IMR-90 (cell line): ENCODE measurements around the gene MITD1. TPM values are rescaled to one million over a fixed set of nuclear protein-coding genes. Genes with fewer than 3 reads are reported as not detected.

Source experiments
- ATAC-seq: fragments of 200-7000 bp; cut with Tn5 transposase; 2 replicates; pipeline ENCODE4 v1.9.1; 2020; ENCODE audit warnings: low read depth, mild to moderate bottlenecking, moderate library complexity
- BruUV-seq: library from RNA; stranded (reverse); fragments of 400-500 nt; replicated peaks from 2 replicates; lab custom pipeline; 2021; lab: Mats Ljungman, UMichigan
- CTCF ChIA-PET: fragments of 300-600 bp; formaldehyde crosslinking; extraction: SDS; loops from one replicate; lab custom pipeline; 2021; ENCODE audit warnings: antibody characterized with exemption; lab: Yijun Ruan, JAX
- POLR2A ChIA-PET: fragments of 300-600 bp; sonication (Branson Sonifier 250); formaldehyde crosslinking; loops from one replicate; lab custom pipeline; 2022; ENCODE audit warnings: antibody characterized with exemption; ENCODE audit not compliant: unreplicated experiment; lab: Charles Lee
- DNase-seq: peaks from one replicate; pipeline ENCODE4 v3.0.0; 2013
- H2AFZ ChIP-seq: replicated peaks from 2 replicates; pipeline ENCODE3; 2013; ENCODE audit warnings: low read length, mild to moderate bottlenecking; ENCODE audit not compliant: poor library complexity
- H2AK5ac ChIP-seq: 2 replicates; pipeline ENCODE4 v1.6.1; 2013; ENCODE audit warnings: low read depth, low read length, inconsistent platforms
- H2AK9ac ChIP-seq: replicated peaks from 2 replicates; pipeline ENCODE3; 2013; ENCODE audit warnings: mild to moderate bottlenecking, low read depth, low read length, moderate library complexity; ENCODE audit not compliant: poor library complexity
- H2BK120ac ChIP-seq: 2 replicates; pipeline ENCODE4 v1.6.1; 2013; ENCODE audit warnings: low read depth, low read length, inconsistent platforms
- H2BK15ac ChIP-seq: 3 replicates; pipeline ENCODE4 v1.6.1; 2013; ENCODE audit warnings: low read depth, low read length, inconsistent platforms
- H2BK20ac ChIP-seq: 2 replicates; pipeline ENCODE4 v1.6.1; 2013; ENCODE audit warnings: low read depth, mild to moderate bottlenecking, inconsistent platforms, low read length, moderate library complexity
- H2BK5ac ChIP-seq: 2 replicates; pipeline ENCODE4 v1.6.1; 2013; ENCODE audit warnings: mild to moderate bottlenecking, low read depth, low read length, inconsistent platforms; ENCODE audit not compliant: poor library complexity, severe bottlenecking
- H3K14ac ChIP-seq: replicated peaks from 2 replicates; pipeline ENCODE4 v1.6.1; 2013; ENCODE audit warnings: low read depth, low read length, inconsistent platforms
- H3K18ac ChIP-seq: 2 replicates; pipeline ENCODE4 v1.6.1; 2013; ENCODE audit warnings: low read depth, low read length, control low read depth
- H3K23ac ChIP-seq: 2 replicates; pipeline ENCODE4 v1.6.1; 2013; ENCODE audit warnings: low read depth, low read length, inconsistent platforms
- H3K27ac ChIP-seq: 2 replicates; pipeline ENCODE4 v1.5.1; 2013; ENCODE audit warnings: mild to moderate bottlenecking, control low read depth, low read length; ENCODE audit not compliant: insufficient read depth
- H3K27me3 ChIP-seq: 2 replicates; pipeline ENCODE4 v1.6.1; 2013; ENCODE audit warnings: low read length; ENCODE audit not compliant: control insufficient read depth, insufficient read depth
- H3K36me3 ChIP-seq: 2 replicates; pipeline ENCODE4 v1.6.1; 2013; ENCODE audit warnings: low read length, mixed read lengths; ENCODE audit not compliant: control insufficient read depth, insufficient read depth
- H3K4ac ChIP-seq: 2 replicates; pipeline ENCODE4 v1.6.1; 2013; ENCODE audit warnings: low read depth, low read length, inconsistent platforms
- H3K4me1 ChIP-seq: 2 replicates; pipeline ENCODE4 v1.6.1; 2013; ENCODE audit warnings: low read length, mixed read lengths; ENCODE audit not compliant: control insufficient read depth, insufficient read depth
- H3K4me2 ChIP-seq: 2 replicates; pipeline ENCODE4 v1.6.1; 2013; ENCODE audit warnings: low read depth, mild to moderate bottlenecking, control low read depth, low read length, moderate library complexity
- H3K4me3 ChIP-seq: 2 replicates; pipeline ENCODE4 v1.5.1; 2013; ENCODE audit warnings: low read depth, mild to moderate bottlenecking, control low read depth, low read length, moderate library complexity; ENCODE audit not compliant: insufficient read depth
- H3K56ac ChIP-seq: 2 replicates; pipeline ENCODE4 v1.6.1; 2013; ENCODE audit warnings: low read length, inconsistent platforms; ENCODE audit not compliant: insufficient read depth; ENCODE audit errors: extremely low read depth
- H3K79me1 ChIP-seq, 2 experiments: 2 replicates each; pipeline ENCODE4 v1.6.1; 2013; ENCODE audit warnings: low read length in 2 of 2, inconsistent platforms in 1 of 2, low read depth in 1 of 2
- H3K9ac ChIP-seq: 2 replicates; pipeline ENCODE4 v1.6.1; 2013; ENCODE audit warnings: low read depth, low read length, control low read depth
- H3K9me1 ChIP-seq: 2 replicates; pipeline ENCODE4 v1.6.1; 2013; ENCODE audit warnings: low read length, inconsistent platforms; ENCODE audit not compliant: insufficient read depth
- H3K9me3 ChIP-seq: 2 replicates; pipeline ENCODE4 v1.6.1; 2013; ENCODE audit warnings: low read length; ENCODE audit not compliant: control insufficient read depth, insufficient read depth
- H4K20me1 ChIP-seq: 2 replicates; pipeline ENCODE4 v1.6.1; 2013; ENCODE audit warnings: low read length, inconsistent platforms; ENCODE audit not compliant: insufficient read depth
- H4K5ac ChIP-seq: 2 replicates; pipeline ENCODE4 v1.6.1; 2013; ENCODE audit warnings: mild to moderate bottlenecking, low read depth, low read length, control low read depth
- H4K8ac ChIP-seq, 2 experiments: 2 replicates each; pipeline ENCODE4 v1.6.1; 2013; ENCODE audit warnings: low read depth in 2 of 2, low read length in 2 of 2, control low read depth in 1 of 2, inconsistent platforms in 1 of 2
- H4K91ac ChIP-seq: 2 replicates; pipeline ENCODE4 v1.6.1; 2013; ENCODE audit warnings: low read depth, low read length, inconsistent platforms; ENCODE audit not compliant: insufficient read depth
- BHLHE40 ChIP-seq: fragments of 150-350 bp; IDR thresholded peaks from 2 replicates; pipeline ENCODE4 v1.6.1; 2016; ENCODE audit warnings: mild to moderate bottlenecking, low read depth, low read length
- CHD1 ChIP-seq: IDR thresholded peaks from 2 replicates; pipeline ENCODE4 v1.6.1; 2012; ENCODE audit warnings: low read depth, low read length, improper control_type of control experiment
- MAFK ChIP-seq: IDR thresholded peaks from 2 replicates; pipeline ENCODE4 v1.6.1; 2012; ENCODE audit warnings: low read depth, low read length, improper control_type of control experiment
- MAZ ChIP-seq: IDR thresholded peaks from 2 replicates; pipeline ENCODE4 v1.6.1; 2012; ENCODE audit warnings: low read depth, mild to moderate bottlenecking, low read length, improper control_type of control experiment, moderate library complexity, borderline replicate concordance
- RAD21 ChIP-seq: IDR thresholded peaks from 2 replicates; pipeline ENCODE4 v1.6.1; 2012; ENCODE audit warnings: low read length, improper control_type of control experiment
- WGBS, 2 experiments: methylation state at CpG; one replicate each; pipeline versions ENCODE4 v1.1.5 to v1.1.7; 2013; ENCODE audit warnings: missing lambda C conversion rate in 2 of 2; ENCODE audit not compliant: insufficient read length in 1 of 2; ENCODE audit errors: extremely low coverage in 2 of 2; 5-methylcytosine and 5-hydroxymethylcytosine counted together
- dilution Hi-C: fragments of 300-500 bp; cut with HindIII; formaldehyde crosslinking; loops from one replicate; pipeline ENCODE4 v1.14.3; 2018; ENCODE audit warnings: low sequenced_read_pairs; ENCODE audit not compliant: unreplicated experiment
- in situ Hi-C: fragments of 300-500 bp; cut with MboI; formaldehyde crosslinking; loops from 3 replicates; pipeline ENCODE4 v1.14.3; 2019; ENCODE audit warnings: low sequenced_read_pairs, inconsistent platforms, mixed read lengths
- intact Hi-C: fragments of 100-400 bp; cut with micrococcal nuclease; formaldehyde crosslinking; loops from 2 replicates; pipeline ENCODE4 v1.10.0; 2022
- polyA plus RNA-seq, 3 experiments: library from polyadenylated mRNA; depleted of rRNA; stranded (reverse); fragments of >200 nt; gene quantifications; 2 replicates each; pipeline ENCODE4 v1.2.3, GENCODE V29; 2012; ENCODE audit warnings: low replicate concordance in 1 of 3
- total RNA-seq: library from RNA; depleted of rRNA; stranded (reverse); fragments of >200 nt; gene quantifications from 2 replicates; pipeline ENCODE4 v1.2.3, GENCODE V29; 2012

Gene MITD1
- total and polyA plus RNA-seq, 2 of the 4 experiments (the other 2 are of a cell fraction) = 4.3 to 18.7 TPM

- ATAC-seq = no peak
- Histone ChIP-seq H3K23ac (no peak overlapping the region), H3K4me2 (no peak overlapping the region), H3K4me3 (no peak overlapping the region), H3K14ac (no peak overlapping the region), H4K20me1 (no peaks in the 10 kb centered on the region), H2BK15ac (no peak overlapping the region), H3K56ac (no peak overlapping the region), H3K18ac (no peak overlapping the region), H4K5ac (no peak overlapping the region), H3K4me1 (no peaks in the 10 kb centered on the region), H3K4ac (no peak overlapping the region), H3K9me3 (no peaks in the 10 kb centered on the region), H2BK120ac (no peak overlapping the region), H3K27me3 (no peaks in the 10 kb centered on the region), H3K9ac (no peak overlapping the region), H3K79me1 (no peaks in the 10 kb centered on the region), H4K91ac (no peak overlapping the region), H2AFZ (no peak overlapping the region), H3K36me3 (no peaks in the 10 kb centered on the region), H3K9me1 (peaks cover 2% of the 10 kb centered on the region; the same call in 1 of the 2 replicates), H3K27ac (no peak overlapping the region), H4K8ac (no peak overlapping the region), H2AK5ac (no peak overlapping the region), H2AK9ac (no peak overlapping the region), H2BK5ac (no peak overlapping the region), H2BK20ac (no peak overlapping the region)
- in situ Hi-C loops = no loop called here
- no peak for DNase-seq
- TF ChIP-seq MAZ = no peak
- no peak for TF ChIP-seq CHD1
- no peak for TF ChIP-seq MAFK
- no peak for TF ChIP-seq BHLHE40
- TF ChIP-seq RAD21 = no peak
- intact Hi-C loops = no loop called here
- ChIA-PET POLR2A (no interaction called here), CTCF (no interaction called here)
- BruUV-seq = no TSS peak
- dilution Hi-C loops = no loop called here
- WGBS, 2 experiments = 80% methylated on average over 3 of the region's 5 CpGs; no CpG with 5 or more reads in 1 of the 2 experiments
Observed at GRCh38 chr2:99205491-99205890, 24.6 kb upstream of the MITD1 start.
